Measurements from ENCODE around the gene CRYBA2. TPM values are rescaled to one million over a fixed set of nuclear protein-coding genes. Genes with fewer than 3 reads are reported as not detected.

The CRYBA2 gene
- total and polyA plus RNA-seq, 2 experiments from 2014 or later = not detected

DNA sequence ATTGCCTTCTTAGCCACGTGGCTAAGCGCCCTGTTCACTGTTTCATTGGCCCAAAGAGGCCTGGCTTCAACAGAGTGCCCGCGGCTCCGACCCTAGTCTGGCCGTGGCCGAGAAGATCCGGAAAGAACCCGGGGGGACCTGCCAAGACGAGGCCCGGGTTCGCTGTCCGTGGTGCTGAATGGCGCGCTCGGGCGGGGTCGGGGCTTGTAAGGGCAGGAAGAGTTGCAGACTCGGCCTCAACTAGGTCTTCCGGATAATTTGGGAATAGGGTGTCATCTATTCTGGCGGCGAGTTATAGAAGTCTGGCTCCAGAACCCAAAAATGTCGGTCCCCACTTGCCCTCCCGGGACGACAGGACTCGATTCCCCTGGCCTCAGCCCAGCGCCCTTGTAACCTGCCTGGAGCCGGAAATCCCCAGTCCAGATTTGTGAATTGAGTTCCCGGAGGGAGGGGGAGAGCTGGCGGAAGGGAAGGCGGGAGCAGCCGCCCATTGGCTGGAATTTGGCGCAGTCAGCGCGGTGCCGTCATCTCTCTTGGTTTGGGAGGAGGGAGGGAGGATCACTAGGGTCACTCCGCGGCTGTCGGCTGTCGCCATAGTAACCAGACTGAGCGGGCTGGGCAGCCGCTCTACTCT is 30.2 kb downstream of the CRYBA2 start:
- peak; percentile 58 for DNase-seq
- H3K4me3 ChIP-seq = no peak overlapping the region

DNA sequence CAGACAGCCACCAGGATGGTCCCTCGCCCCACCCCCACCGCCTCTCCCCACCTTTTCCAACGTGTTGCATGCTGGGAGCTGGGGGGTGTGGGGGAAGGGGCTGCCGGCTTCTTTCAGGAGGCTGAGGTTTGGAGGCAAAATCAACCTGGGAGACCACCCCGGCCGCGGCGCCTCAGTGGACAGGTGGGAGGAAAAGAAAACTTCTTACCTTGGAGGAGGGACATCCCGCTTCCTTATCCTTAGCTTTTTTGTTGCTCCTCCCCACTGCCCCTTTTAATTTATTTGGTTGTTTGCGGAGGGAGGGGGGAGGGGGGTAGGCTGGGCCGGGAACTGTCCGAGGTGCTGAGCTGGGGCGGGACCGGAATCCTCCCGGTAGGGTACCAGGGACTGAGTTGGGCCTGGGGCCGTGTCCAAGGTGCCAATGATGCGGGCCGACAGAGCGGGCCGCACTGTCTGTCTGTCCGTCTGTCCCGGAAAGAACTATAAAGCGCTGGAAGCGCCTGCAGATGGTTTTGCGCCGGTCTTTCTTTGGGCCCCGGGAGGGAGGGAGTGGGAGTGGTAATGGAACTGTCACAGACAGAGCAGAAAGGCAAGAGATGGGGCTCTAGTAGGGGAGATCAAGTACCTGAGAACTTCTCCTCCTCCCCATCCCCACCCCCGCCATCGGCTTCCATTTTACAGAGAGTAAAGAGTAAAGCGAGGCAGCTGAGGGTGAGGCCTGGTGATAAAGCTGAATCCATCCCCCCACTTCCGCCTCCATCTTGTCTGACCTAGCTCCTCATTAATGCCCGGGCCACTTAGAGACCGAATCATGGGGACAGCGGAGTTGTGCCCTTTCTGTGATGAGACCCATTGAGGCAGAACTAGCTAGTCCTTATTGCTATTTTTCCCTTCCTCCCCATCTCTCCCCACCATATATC is 31.3 kb downstream of the CRYBA2 start:
- H3K27ac ChIP-seq = no peak overlapping the region
- H3K9me3 ChIP-seq (ENCODE audit: low read depth) = no peaks in the 10 kb centered on the region
- no peaks in the 10 kb centered on the region for H3K79me2 ChIP-seq (ENCODE audit: insufficient read depth)
- no peak overlapping the region for H3K4me3 ChIP-seq
- H3K36me3 ChIP-seq (ENCODE audit: low read depth) = no peaks in the 10 kb centered on the region
- H3K27me3 ChIP-seq (replicated peaks; ENCODE audit: insufficient read depth) = peaks cover 39% of the 10 kb centered on the region
- no peaks in the 10 kb centered on the region; the same call in 1 of the 2 replicates for H3F3A ChIP-seq (ENCODE audit: insufficient read depth)
- H4K20me1 ChIP-seq (ENCODE audit: insufficient read depth) = no peaks in the 10 kb centered on the region
- H3K4me2 ChIP-seq (ENCODE audit: unreplicated experiment) = no peak overlapping the region
- H2AFZ ChIP-seq = no peak overlapping the region
- DNase-seq = no peak
- H3K4me1 ChIP-seq (ENCODE audit: insufficient read depth) = no peaks in the 10 kb centered on the region
- no peak for TF ChIP-seq EZH2 (IDR thresholded peaks at IDR 0.05; ENCODE audit: insufficient read depth, poor library complexity, severe bottlenecking)
- no peak for TF ChIP-seq EZH2phosphoT487 (IDR thresholded peaks at IDR 0.05; ENCODE audit: insufficient read depth, low read depth)
- WGBS, 2 experiments (ENCODE audit: low coverage in 1 of 2, low lambda C conversion rate in 2 of 2, missing lambda C conversion rate in 2 of 2) = 5 to 8% methylated on average over 28 to 34 of the region's 34 CpGs
- H3K9ac ChIP-seq = no peak overlapping the region
- H3K9me2 ChIP-seq (ENCODE audit: insufficient read depth) = no peaks in the 10 kb centered on the region
- in situ Hi-C loops (cut with MboI) = no loop called here

More for the DNA sequence above, 30.2 kb downstream of the CRYBA2 start:
- Histone ChIP-seq H3K9me3 (ENCODE audit: low read depth) (no peaks in the 10 kb centered on the region), H4K20me1 (ENCODE audit: insufficient read depth) (no peaks in the 10 kb centered on the region), H3K4me2 (ENCODE audit: unreplicated experiment) (no peak overlapping the region), H3K27ac (no peak overlapping the region), H3F3A (ENCODE audit: insufficient read depth) (no peaks in the 10 kb centered on the region; the same call in 1 of the 2 replicates), H3K36me3 (ENCODE audit: low read depth) (no peaks in the 10 kb centered on the region), H3K4me1 (ENCODE audit: insufficient read depth) (no peaks in the 10 kb centered on the region), H3K27me3 (replicated peaks; ENCODE audit: insufficient read depth) (peaks cover 39% of the 10 kb centered on the region), H3K79me2 (ENCODE audit: insufficient read depth) (no peaks in the 10 kb centered on the region), H3K9ac (no peak overlapping the region), H3K9me2 (ENCODE audit: insufficient read depth) (no peaks in the 10 kb centered on the region), H2AFZ (no peak overlapping the region)
- no peak for TF ChIP-seq EZH2phosphoT487 (IDR thresholded peaks at IDR 0.05; ENCODE audit: insufficient read depth, low read depth)
- TF ChIP-seq EZH2 (IDR thresholded peaks at IDR 0.05; ENCODE audit: insufficient read depth, poor library complexity, severe bottlenecking) = no peak
- in situ Hi-C loops (cut with MboI) = no loop called here
- WGBS, 2 experiments (ENCODE audit: low coverage in 1 of 2, low lambda C conversion rate in 2 of 2, missing lambda C conversion rate in 2 of 2) = 3 to 5% methylated on average over 42 of the region's 42 CpGs

GRCh38 chr2:218961229-218961628 is 32.0 kb downstream of the CRYBA2 start:
- Histone ChIP-seq H3K9ac (no peak overlapping the region), H3K27me3 (replicated peaks; ENCODE audit: insufficient read depth) (peaks cover 45% of the 10 kb centered on the region), H3K27ac (no peak overlapping the region), H3K79me2 (ENCODE audit: insufficient read depth) (no peaks in the 10 kb centered on the region), H3K9me2 (ENCODE audit: insufficient read depth) (no peaks in the 10 kb centered on the region), H2AFZ (no peak overlapping the region), H3K4me2 (ENCODE audit: unreplicated experiment) (no peak overlapping the region), H3K36me3 (ENCODE audit: low read depth) (no peaks in the 10 kb centered on the region), H3K4me3 (no peak overlapping the region), H3K4me1 (ENCODE audit: insufficient read depth) (no peaks in the 10 kb centered on the region), H3K9me3 (ENCODE audit: low read depth) (no peaks in the 10 kb centered on the region), H4K20me1 (ENCODE audit: insufficient read depth) (no peaks in the 10 kb centered on the region), H3F3A (ENCODE audit: insufficient read depth) (no peaks in the 10 kb centered on the region; the same call in 1 of the 2 replicates)
- no peak for DNase-seq
- TF ChIP-seq EZH2 (IDR thresholded peaks at IDR 0.05; ENCODE audit: insufficient read depth, poor library complexity, severe bottlenecking) = peak; percentile 87
- 0 out of 2 replicates have a peak, but pooled peaks have one; percentile 54 for TF ChIP-seq EZH2phosphoT487 (IDR thresholded peaks at IDR 0.05; ENCODE audit: insufficient read depth, low read depth)
- 0 to 10% methylated on average over 4 of the region's 4 CpGs for WGBS, 2 experiments (ENCODE audit: low coverage in 1 of 2, low lambda C conversion rate in 2 of 2, missing lambda C conversion rate in 2 of 2)
- in situ Hi-C loops (cut with MboI) = no loop called here

GRCh38 chr2:218960309-218961165 is 32.7 kb downstream of the CRYBA2 start:
- Histone ChIP-seq H3F3A (ENCODE audit: insufficient read depth) (no peaks in the 10 kb centered on the region; the same call in 1 of the 2 replicates), H3K9me3 (ENCODE audit: low read depth) (no peaks in the 10 kb centered on the region), H3K4me2 (ENCODE audit: unreplicated experiment) (no peak overlapping the region), H3K4me3 (no peak overlapping the region), H4K20me1 (ENCODE audit: insufficient read depth) (no peaks in the 10 kb centered on the region), H3K79me2 (ENCODE audit: insufficient read depth) (no peaks in the 10 kb centered on the region), H3K36me3 (ENCODE audit: low read depth) (no peaks in the 10 kb centered on the region), H3K27me3 (replicated peaks; ENCODE audit: insufficient read depth) (peaks cover 48% of the 10 kb centered on the region), H3K9ac (no peak overlapping the region), H3K9me2 (ENCODE audit: insufficient read depth) (no peaks in the 10 kb centered on the region), H2AFZ (no peak overlapping the region), H3K4me1 (ENCODE audit: insufficient read depth) (no peaks in the 10 kb centered on the region), H3K27ac (no peak overlapping the region)
- peak; percentile 64 for TF ChIP-seq EZH2 (IDR thresholded peaks at IDR 0.05; ENCODE audit: insufficient read depth, poor library complexity, severe bottlenecking)
- no peak for TF ChIP-seq EZH2phosphoT487 (IDR thresholded peaks at IDR 0.05; ENCODE audit: insufficient read depth, low read depth)
- DNase-seq = no peak
- in situ Hi-C loops (cut with MboI) = no loop called here
- 3% methylated on average over 78 to 79 of the region's 87 CpGs for WGBS, 2 experiments (ENCODE audit: low coverage in 1 of 2, low lambda C conversion rate in 2 of 2, missing lambda C conversion rate in 2 of 2)
